GM18907 (cell line): Measurements from ENCODE around the gene TSPAN3.

Experiments used
- ATAC-seq: cut with Tn5 transposase; IDR thresholded peaks from one replicate; pipeline ENCODE4 v1.9.1; 2021; ENCODE audit warnings: mild to moderate bottlenecking, moderate library complexity; ENCODE audit not compliant: unreplicated experiment

TSPAN3 gene

GRCh38 chr15:76991741-76992645, 78.9 kb downstream of the TSPAN3 start:
- no peak for ATAC-seq
